NCI-H1694 (cell line): ENCODE measurements around the gene ZNF19.
A peak's percentile ranks its signal among the peaks of the same experiment; 100 is the strongest.

Experiments
- DNase-seq: peaks from one replicate; lab custom pipeline; 2025; lab: John Stamatoyannopoulos, UW

ZNF19 gene

DNA sequence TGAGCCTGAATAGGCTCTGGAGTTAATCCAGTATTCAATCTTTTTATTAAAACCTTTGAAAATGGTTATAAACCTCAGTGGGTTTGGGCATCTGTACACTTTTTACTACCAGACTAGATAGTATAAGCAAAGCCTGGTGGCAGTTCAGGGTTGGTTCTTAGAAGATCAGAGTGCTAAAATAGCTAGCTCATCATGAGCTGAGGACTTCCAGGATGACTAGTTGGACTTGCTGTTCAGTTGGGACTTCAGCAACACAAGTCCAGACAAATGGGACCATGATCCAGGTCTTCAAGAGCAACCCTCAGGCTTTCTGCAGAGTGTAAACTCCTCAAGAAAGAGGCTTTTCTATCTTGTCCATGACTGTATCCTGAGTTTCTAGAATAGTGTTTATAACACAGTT is 1.2 kb upstream of the ZNF19 start:
- DNase-seq: no peak

GRCh38 chr16:71484006-71484893 is 4.9 kb downstream of the ZNF19 start:
- peak; percentile 80 for DNase-seq

DNA sequence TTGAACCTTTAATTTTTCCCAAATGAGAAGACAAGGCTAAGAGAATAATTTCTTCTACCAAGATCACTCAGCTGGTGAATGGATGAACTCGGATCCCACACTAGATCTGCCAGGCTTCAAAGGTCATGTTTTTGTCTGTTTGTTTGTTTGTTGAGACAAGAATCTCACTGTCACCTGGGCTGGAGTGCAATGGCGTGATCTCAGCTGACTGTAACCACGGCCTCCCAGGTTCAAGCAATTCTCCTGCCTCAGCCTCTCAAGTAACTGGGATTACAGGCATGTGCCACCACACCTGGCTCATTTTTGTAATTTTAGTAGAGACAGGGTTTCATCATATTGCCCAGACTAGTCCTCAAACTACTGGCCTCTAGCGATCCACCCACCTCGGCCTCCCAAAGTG is 6.6 kb downstream of the ZNF19 start:
- DNase-seq: no peak

GRCh38 chr16:71480956-71481355 is 8.2 kb downstream of the ZNF19 start:
- DNase-seq: no peak

- DNase-seq: peak; percentile 11
Measured at GRCh38 chr16:71479420-71479819, 9.7 kb downstream of the ZNF19 start.

DNA sequence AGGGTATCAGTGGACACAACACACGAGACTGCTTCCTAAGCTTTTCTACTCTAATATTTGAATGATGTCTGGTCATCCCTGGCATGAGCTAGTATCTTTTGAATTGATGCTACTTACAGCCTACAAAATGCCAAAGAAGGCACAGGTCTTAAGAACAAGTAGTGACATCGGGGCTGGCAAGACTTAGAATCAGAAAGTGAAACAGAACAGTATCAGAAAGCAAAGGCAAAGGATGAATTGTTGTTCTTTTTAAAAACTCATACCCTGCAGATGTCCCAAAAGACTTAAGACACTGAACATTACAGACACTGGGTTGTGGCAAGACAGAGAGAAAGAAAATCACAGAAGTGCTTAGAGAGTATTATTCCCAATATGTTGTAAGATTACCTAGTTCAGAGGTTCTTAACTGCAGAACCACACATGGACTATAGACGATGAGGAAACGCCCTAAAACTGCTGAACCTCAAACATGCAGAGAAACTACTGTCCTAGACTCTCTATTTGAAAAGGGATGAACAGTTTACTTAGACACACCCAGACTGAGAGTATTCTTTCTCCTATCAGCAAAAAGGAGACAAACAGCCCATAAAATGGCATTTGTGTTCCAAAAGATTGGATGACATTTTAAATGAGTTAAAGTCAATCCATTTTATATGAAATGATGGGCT is 12.5 kb downstream of the ZNF19 start:
- no peak for DNase-seq

DNA sequence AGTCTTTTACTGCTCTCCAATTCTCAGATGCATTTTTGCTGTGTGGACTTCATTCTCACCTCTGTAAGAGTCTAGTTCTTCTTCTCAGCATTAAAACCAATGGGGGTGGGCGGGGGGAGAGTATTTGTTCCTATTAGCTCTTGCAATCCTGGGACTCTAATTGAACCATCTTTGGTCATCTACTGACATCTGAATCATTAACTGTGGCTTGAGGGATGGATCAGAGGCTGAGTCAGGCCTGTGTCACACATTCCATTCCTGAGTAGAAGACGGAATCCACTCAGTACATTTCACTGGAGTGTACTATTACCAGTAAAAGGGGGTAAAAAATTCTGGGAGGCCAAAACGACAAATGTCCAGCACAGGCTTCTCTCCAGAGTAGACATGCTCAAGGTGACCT is 14.3 kb downstream of the ZNF19 start:
- no peak for DNase-seq

DNA sequence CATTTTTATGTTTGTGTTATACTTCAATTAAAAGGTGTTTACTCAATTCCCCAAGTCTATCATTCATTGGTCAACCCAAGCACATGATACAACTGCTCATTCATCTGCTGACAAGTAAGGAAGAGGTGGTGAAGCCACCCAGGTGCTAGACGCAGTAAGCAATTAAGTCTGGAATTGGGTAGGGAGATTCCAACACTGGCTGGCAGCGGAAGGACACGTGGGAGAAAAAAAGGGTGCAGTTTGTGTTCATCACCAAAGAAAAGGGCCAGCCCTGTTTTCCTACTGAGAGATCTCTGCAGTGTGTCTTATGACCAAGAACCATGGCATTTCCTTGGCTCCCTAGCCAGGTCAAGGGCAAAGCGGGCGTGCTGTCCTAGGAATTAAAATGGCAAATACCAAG is 15.2 kb downstream of the ZNF19 start:
- no peak for DNase-seq

- DNase-seq: no peak
Measured at GRCh38 chr16:71472931-71473330, 16.2 kb downstream of the ZNF19 start.

- no peak for DNase-seq
Measured at GRCh38 chr16:71472051-71472450, 17.1 kb downstream of the ZNF19 start.

DNA sequence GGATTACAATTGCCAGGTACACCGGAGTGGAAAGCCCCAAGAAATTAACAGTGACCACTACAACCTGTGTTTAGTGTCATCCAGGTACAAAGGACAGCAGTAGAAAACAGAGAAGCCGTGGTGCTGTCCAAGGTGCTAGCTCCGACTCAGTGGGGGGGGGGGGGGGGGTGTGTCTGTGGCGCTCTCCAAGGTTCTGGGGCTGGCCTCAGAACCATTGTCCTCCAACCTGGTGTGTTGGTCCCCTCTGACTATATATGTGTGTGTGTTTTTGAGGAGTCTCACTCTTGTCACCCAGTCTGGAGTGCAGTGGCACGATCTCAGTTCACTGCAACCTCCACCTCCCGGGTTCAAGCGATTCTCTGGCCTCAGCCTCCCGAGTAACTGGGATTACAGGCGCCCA is 21.3 kb downstream of the ZNF19 start:
- no peak for DNase-seq

- DNase-seq: no peak
Measured at GRCh38 chr16:71464231-71464630, 24.9 kb downstream of the ZNF19 start.

GRCh38 chr16:71461686-71462648 is 27.2 kb downstream of the ZNF19 start, which contains the start of gene ZNF23:
TSS of gene ZNF23 (minus strand) at chr16:71462247. CDS start at chr16:71456796, 5,451 bp downstream.
- peak; percentile 30 for DNase-seq

GRCh38 chr16:71460941-71461340 is 28.2 kb downstream of the ZNF19 start:
- no peak for DNase-seq

DNA sequence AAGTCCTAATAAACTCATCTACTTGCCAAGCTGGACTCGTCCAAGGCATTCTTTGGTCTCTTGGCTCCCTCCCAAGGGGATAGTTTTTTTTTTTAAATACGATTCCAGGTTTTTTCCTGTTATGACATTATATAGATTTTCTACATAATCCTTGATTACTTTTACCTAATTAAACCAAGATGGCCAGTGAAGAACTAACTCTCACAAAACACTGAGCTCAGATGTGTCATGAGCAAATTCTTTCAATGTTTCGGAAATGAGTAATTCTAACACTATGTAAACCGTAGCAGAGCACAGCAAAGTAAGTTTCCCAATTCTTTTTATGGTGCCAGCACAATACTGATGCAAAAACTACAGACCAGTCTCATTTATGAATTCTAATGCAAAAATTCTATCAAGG is 28.9 kb downstream of the ZNF19 start:
- no peak for DNase-seq

GRCh38 chr16:71459510-71459909 is 29.6 kb downstream of the ZNF19 start:
- no peak for DNase-seq

- DNase-seq: no peak
Measured at GRCh38 chr16:71456801-71457200, 32.3 kb downstream of the ZNF19 start.

GRCh38 chr16:71453036-71453435 is 36.1 kb downstream of the ZNF19 start:
- DNase-seq: no peak

- DNase-seq: no peak
Measured at GRCh38 chr16:71449020-71449419, 40.1 kb downstream of the ZNF19 start.

GRCh38 chr16:71448274-71448866 is 40.8 kb downstream of the ZNF19 start:
- DNase-seq: no peak

DNA sequence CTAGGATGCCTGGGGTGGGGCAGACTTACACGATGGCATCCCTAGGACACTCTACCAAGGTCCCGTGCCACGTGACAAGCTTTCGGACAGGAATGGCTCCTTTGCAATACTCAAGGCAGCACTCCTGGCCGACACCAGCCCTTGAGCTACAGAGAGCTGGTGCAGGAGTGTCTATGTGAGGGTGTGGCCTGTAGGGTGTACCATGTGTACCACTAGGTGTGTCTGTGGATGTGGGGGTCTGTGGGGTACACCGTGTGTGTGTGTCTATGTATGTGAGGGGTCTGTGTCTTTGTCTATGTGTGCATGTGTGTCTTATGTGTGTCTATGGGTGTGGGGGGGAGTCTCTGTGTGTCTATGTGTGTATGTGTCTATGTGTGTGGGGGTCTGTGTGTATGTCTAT is 45.4 kb downstream of the ZNF19 start:
- no peak for DNase-seq

DNA sequence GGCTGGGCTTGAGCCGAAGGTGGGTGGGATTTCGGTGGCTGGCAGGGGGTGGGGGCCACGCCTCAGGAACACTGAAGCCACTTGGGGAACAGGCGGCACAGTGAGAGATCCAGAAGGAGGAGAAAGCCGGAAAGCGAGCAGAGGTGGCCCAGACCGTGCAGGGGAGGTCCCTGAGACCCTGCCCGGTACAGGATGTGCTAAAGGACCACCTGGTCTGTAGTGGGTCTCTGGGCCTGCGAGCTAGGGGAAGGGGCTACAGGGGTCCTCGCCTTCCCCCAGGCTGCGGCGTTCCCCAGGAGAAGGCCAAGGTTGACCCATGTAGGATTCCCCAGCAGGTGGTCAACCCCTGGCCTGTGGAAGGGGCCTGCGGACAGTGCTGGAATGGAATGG is 47.1 kb downstream of the ZNF19 start, which contains the start of gene TLE7:
TSS of gene TLE7 (minus strand) at position 4 of the 390 bp plus-strand sequence. CDS start 8,730 bp downstream, outside the sequence.
- DNase-seq: no peak
